HCT116 (cell line): ENCODE measurements around the gene TEKT5. TPM values are rescaled to one million over a fixed set of nuclear protein-coding genes. Genes with fewer than 3 reads are reported as not detected.

Experiments
- ATAC-seq: fragments of 200-7000 bp; cut with Tn5 transposase; 2 replicates; pipeline ENCODE4 v1.9.1; 2020; ENCODE audit warnings: mild to moderate bottlenecking, moderate library complexity
- BruUV-seq: library from RNA; stranded (reverse); fragments of 400-500 nt; replicated peaks from 2 replicates; lab custom pipeline; 2021; lab: Mats Ljungman, UMichigan
- CTCF ChIA-PET: fragments of 300-600 bp; sonication (Branson Sonifier 250); formaldehyde crosslinking; loops from one replicate; lab custom pipeline; 2021; ENCODE audit warnings: antibody characterized with exemption; lab: Charles Lee
- POLR2A ChIA-PET: fragments of 300-600, 350-600 bp; sonication (Branson Sonifier 250); formaldehyde crosslinking; loops from one replicate; lab custom pipeline; 2021; ENCODE audit warnings: antibody characterized with exemption; lab: Charles Lee
- RAD21 ChIA-PET, 2 experiments: fragments of 300-600 bp; sonication (Branson Sonifier 250); formaldehyde crosslinking; loops; one replicate each; lab custom pipeline; 2023; ENCODE audit warnings: low total read pairs in 2 of 2; ENCODE audit not compliant: uncharacterized antibody in 2 of 2, unreplicated experiment in 2 of 2, low non-redundant PET in 1 of 2; lab: Charles Lee
- DNase-seq: peaks from one replicate; pipeline ENCODE4 v3.0.0-alpha.2; 2010; ENCODE audit warnings: low read depth, low spot score
- H2AFZ ChIP-seq: fragments of 200-600 bp; shearing (Covaris generic), sonication (generic); 2 replicates; pipeline ENCODE4 v1.6.1; 2017; ENCODE audit warnings: low read depth, mixed run types, mixed read lengths, antibody characterized with exemption, low read length; ENCODE audit not compliant: poor library complexity, severe bottlenecking
- H3K27ac ChIP-seq: 2 replicates; pipeline ENCODE4 v1.5.1; 2012; ENCODE audit warnings: low read depth, low read length
- H3K27me3 ChIP-seq: fragments of 200-600 bp; sonication (generic); 2 replicates; pipeline ENCODE4 v1.6.1; 2016; ENCODE audit warnings: mixed run types, low read length, mixed read lengths; ENCODE audit not compliant: insufficient read depth
- H3K36me3 ChIP-seq, 2 experiments: fragments of 200-500 bp in 1 of 2; fragments of 200-600 bp in 1 of 2; sonication (Bioruptor generic) in 1 of 2; sonication (generic) in 1 of 2; 2 replicates each; pipeline versions ENCODE4 v1.5.1 to v1.6.1; 2014 to 2016; ENCODE audit warnings: low read length in 2 of 2, inconsistent platforms in 1 of 2, mixed read lengths in 1 of 2, mixed run types in 1 of 2; ENCODE audit not compliant: insufficient read depth in 2 of 2, control insufficient read depth in 1 of 2
- H3K4me1 ChIP-seq, 2 experiments: fragments of 200-600 bp in 1 of 2; sonication (generic) in 1 of 2; 2 replicates each; pipeline versions ENCODE4 v1.5.1 to v1.6.1; 2012 to 2017; ENCODE audit warnings: low read length in 2 of 2, inconsistent platforms in 1 of 2, mild to moderate bottlenecking in 1 of 2, mixed read lengths in 1 of 2, mixed run types in 1 of 2, moderate library complexity in 1 of 2; ENCODE audit not compliant: insufficient read depth in 2 of 2, control insufficient read depth in 1 of 2
- H3K4me2 ChIP-seq: fragments of 200-600 bp; sonication (generic); 2 replicates; pipeline ENCODE4 v1.6.1; 2017; ENCODE audit warnings: mixed run types, low read length, mixed read lengths
- H3K4me3 ChIP-seq, 2 experiments: fragments of 200-600 bp in 1 of 2; sonication (generic) in 1 of 2; replicated peaks in 1 of 2; 2 replicates each; pipeline ENCODE4 v1.5.1; 2011 to 2016; ENCODE audit warnings: low read length in 2 of 2, control low read depth in 1 of 2, low read depth in 1 of 2, mild to moderate bottlenecking in 1 of 2, mixed read lengths in 1 of 2, mixed run types in 1 of 2
- H3K79me2 ChIP-seq: fragments of 200-600 bp; sonication (generic); 2 replicates; pipeline ENCODE4 v1.6.1; 2017; ENCODE audit warnings: mild to moderate bottlenecking, mixed run types, low read length, moderate library complexity, mixed read lengths; ENCODE audit not compliant: insufficient read depth
- H3K9ac ChIP-seq: fragments of 200-600 bp; sonication (generic); 2 replicates; pipeline ENCODE4 v1.6.1; 2016; ENCODE audit warnings: low read length, mixed read lengths
- H3K9me2 ChIP-seq: fragments of 200-600 bp; sonication (generic), shearing (Covaris generic); 2 replicates; pipeline ENCODE4 v1.6.1; 2017; ENCODE audit warnings: mixed run types, mild to moderate bottlenecking, moderate library complexity; ENCODE audit not compliant: insufficient read depth
- H3K9me3 ChIP-seq, 2 experiments: fragments of 200-500 bp in 1 of 2; fragments of 200-600 bp in 1 of 2; sonication (Bioruptor generic) in 1 of 2; sonication (generic) in 1 of 2; 2 replicates each; pipeline ENCODE4 v1.6.1; 2014 to 2017; ENCODE audit warnings: low read length in 2 of 2, mixed read lengths in 2 of 2, inconsistent platforms in 1 of 2, low read depth in 1 of 2, mild to moderate bottlenecking in 1 of 2, mixed run types in 1 of 2, moderate library complexity in 1 of 2; ENCODE audit not compliant: control insufficient read depth in 1 of 2, insufficient read depth in 1 of 2
- H4K20me1 ChIP-seq: fragments of 200-600 bp; sonication (generic), shearing (Covaris generic); 2 replicates; pipeline ENCODE4 v1.6.1; 2017; ENCODE audit warnings: mixed run types, mild to moderate bottlenecking, moderate library complexity; ENCODE audit not compliant: insufficient read depth
- CBX3 ChIP-seq: IDR thresholded peaks from 2 replicates; pipeline ENCODE4 v1.6.1; 2012; ENCODE audit warnings: low read depth
- CEBPB ChIP-seq: IDR thresholded peaks from 2 replicates; pipeline ENCODE4 v1.6.1; 2012; ENCODE audit warnings: low read depth
- EGR1 ChIP-seq: IDR thresholded peaks from 2 replicates; pipeline ENCODE4 v1.6.1; 2012; ENCODE audit warnings: low read depth
- EZH2 ChIP-seq: fragments of 200-600 bp; sonication (generic); IDR thresholded peaks from 2 replicates; pipeline ENCODE4 v1.6.1; 2017; ENCODE audit warnings: antibody characterized with exemption, mixed run types
- EZH2phosphoT487 ChIP-seq: fragments of 200-600 bp; IDR thresholded peaks from 2 replicates; pipeline ENCODE4 v1.6.1; 2018; ENCODE audit warnings: antibody characterized with exemption, borderline replicate concordance
- JUND ChIP-seq: IDR thresholded peaks from 2 replicates; pipeline ENCODE4 v1.6.1; 2012
- POLR2A ChIP-seq: IDR thresholded peaks from 2 replicates; pipeline ENCODE4 v1.7.0; 2011; ENCODE audit warnings: borderline replicate concordance; ENCODE audit not compliant: insufficient read depth, insufficient read length; ENCODE audit errors: extremely low read depth
- POLR2AphosphoS5 ChIP-seq: IDR thresholded peaks from 2 replicates; pipeline ENCODE4 v1.6.1; 2011; ENCODE audit warnings: mild to moderate bottlenecking, low read depth, low read length, moderate library complexity
- RAD21 ChIP-seq: IDR thresholded peaks from 2 replicates; pipeline ENCODE4 v1.6.1; 2012; ENCODE audit warnings: low read depth, mild to moderate bottlenecking
- SIN3A ChIP-seq: IDR thresholded peaks from 2 replicates; pipeline ENCODE4 v1.6.1; 2012; ENCODE audit warnings: low read depth
- SP1 ChIP-seq: IDR thresholded peaks from 2 replicates; pipeline ENCODE4 v1.6.1; 2012; ENCODE audit warnings: low read depth
- SRF ChIP-seq: IDR thresholded peaks from 2 replicates; pipeline ENCODE4 v1.6.1; 2012; ENCODE audit warnings: low read depth
- TCF7L2 ChIP-seq: IDR thresholded peaks from 2 replicates; pipeline ENCODE4 v1.7.0; 2011; ENCODE audit warnings: borderline replicate concordance, inconsistent platforms; ENCODE audit not compliant: insufficient read depth, insufficient read length; ENCODE audit errors: extremely low read depth
- YY1 ChIP-seq: IDR thresholded peaks from 2 replicates; pipeline ENCODE4 v1.6.1; 2011; ENCODE audit warnings: low read length, low read depth, moderate library complexity, mild to moderate bottlenecking; ENCODE audit not compliant: insufficient replicate concordance; ENCODE audit errors: extremely low read depth
- ZFX ChIP-seq: fragments of 450-650 bp; IDR thresholded peaks from 2 replicates; pipeline ENCODE4 v1.6.1; 2017
- ZNF274 ChIP-seq: fragments of 200-500 bp; sonication (Bioruptor generic); IDR thresholded peaks from 2 replicates; pipeline ENCODE4 v1.6.1; 2014; ENCODE audit warnings: mild to moderate bottlenecking, low read depth, low read length, inconsistent platforms
- intact Hi-C: fragments of 100-400 bp; cut with micrococcal nuclease; formaldehyde crosslinking; loops from 2 replicates; pipeline ENCODE4 v1.10.0; 2022
- total RNA-seq: library from RNA; stranded (reverse); gene quantifications from one replicate; pipeline ENCODE4 v1.2.1, GENCODE V29; 2021; ENCODE audit not compliant: unreplicated experiment
- TF ChIP-seq, protein P1 (sequence below), 3 experiments: fragments of 200-600 bp in 1 of 3; sonication (generic) in 1 of 3; IDR thresholded peaks in 2 of 3; conservative IDR thresholded peaks in 1 of 3; 2 replicates each; pipeline ENCODE4 v1.5.1; 2012 to 2017; ENCODE audit warnings: low read depth in 2 of 3, low read length in 2 of 3, antibody characterized with exemption in 1 of 3, borderline replicate concordance in 1 of 3, control low read depth in 1 of 3, mild to moderate bottlenecking in 1 of 3, mixed read lengths in 1 of 3, mixed run types in 1 of 3, moderate library complexity in 1 of 3; ENCODE audit not compliant: insufficient read depth in 1 of 3
- TF ChIP-seq, protein P2 (sequence below): IDR thresholded peaks from 2 replicates; pipeline ENCODE4 v1.6.1; 2012
- TF ChIP-seq, protein P3 (sequence below): IDR thresholded peaks from 2 replicates; pipeline ENCODE4 v1.6.1; 2012; ENCODE audit warnings: low read depth

TEKT5 gene
- total RNA-seq, 1 experiment from 2014 or later, result 0.37 TPM

DNA sequence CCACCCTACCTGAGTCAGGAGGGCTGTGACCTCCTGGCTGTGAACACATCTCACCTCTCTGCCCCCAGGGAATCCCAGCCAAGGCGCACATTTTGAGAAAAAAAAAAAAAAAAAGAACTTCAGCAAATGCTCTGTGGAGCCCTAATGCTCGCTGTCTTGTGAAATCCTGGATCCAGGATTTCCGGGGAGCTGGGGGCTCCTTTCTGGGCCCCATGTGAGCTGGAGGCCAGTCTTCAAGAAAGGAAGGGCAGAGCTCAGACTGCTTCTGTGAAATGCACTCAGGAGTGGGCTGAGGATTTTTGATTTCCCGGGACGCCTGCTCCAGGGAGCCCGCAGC, 78.3 kb downstream of the TEKT5 start:
- Histone ChIP-seq H3K36me3 (no peaks in the 10 kb centered on the region), H3K9ac (no peak overlapping the region), H3K4me3 (no peak overlapping the region), H3K9me2 (no peaks in the 10 kb centered on the region), H3K79me2 (no peaks in the 10 kb centered on the region)
- RAD21 ChIA-PET, result no interaction called here
- ATAC-seq, result no peak
- TF ChIP-seq SP1, result no peak
- no peak for TF ChIP-seq RAD21
- TF ChIP-seq TCF7L2, result no peak
- TF ChIP-seq ZNF274, result no peak
- TF ChIP-seq CBX3, result no peak
- TF ChIP-seq, protein P1, sequence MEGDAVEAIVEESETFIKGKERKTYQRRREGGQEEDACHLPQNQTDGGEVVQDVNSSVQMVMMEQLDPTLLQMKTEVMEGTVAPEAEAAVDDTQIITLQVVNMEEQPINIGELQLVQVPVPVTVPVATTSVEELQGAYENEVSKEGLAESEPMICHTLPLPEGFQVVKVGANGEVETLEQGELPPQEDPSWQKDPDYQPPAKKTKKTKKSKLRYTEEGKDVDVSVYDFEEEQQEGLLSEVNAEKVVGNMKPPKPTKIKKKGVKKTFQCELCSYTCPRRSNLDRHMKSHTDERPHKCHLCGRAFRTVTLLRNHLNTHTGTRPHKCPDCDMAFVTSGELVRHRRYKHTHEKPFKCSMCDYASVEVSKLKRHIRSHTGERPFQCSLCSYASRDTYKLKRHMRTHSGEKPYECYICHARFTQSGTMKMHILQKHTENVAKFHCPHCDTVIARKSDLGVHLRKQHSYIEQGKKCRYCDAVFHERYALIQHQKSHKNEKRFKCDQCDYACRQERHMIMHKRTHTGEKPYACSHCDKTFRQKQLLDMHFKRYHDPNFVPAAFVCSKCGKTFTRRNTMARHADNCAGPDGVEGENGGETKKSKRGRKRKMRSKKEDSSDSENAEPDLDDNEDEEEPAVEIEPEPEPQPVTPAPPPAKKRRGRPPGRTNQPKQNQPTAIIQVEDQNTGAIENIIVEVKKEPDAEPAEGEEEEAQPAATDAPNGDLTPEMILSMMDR (IDR thresholded peaks at IDR 0.05 in 2 of 3, conservative IDR thresholded peaks at IDR 0.05 in 1 of 3; ENCODE audit: borderline replicate concordance in 1 of 3, insufficient read depth in 1 of 3, low read depth in 2 of 3, low read length in 2 of 3), result no peak
- TF ChIP-seq SRF, result no peak
- no peak for TF ChIP-seq POLR2A
- TF ChIP-seq JUND, result no peak
- no peak for TF ChIP-seq POLR2AphosphoS5
- TF ChIP-seq SIN3A, result no peak
- no peak for TF ChIP-seq CEBPB
- TF ChIP-seq, protein P2, sequence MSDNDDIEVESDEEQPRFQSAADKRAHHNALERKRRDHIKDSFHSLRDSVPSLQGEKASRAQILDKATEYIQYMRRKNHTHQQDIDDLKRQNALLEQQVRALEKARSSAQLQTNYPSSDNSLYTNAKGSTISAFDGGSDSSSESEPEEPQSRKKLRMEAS, result no peak
- TF ChIP-seq ZFX, result no peak
- no peak for TF ChIP-seq EGR1
- no peak for TF ChIP-seq EZH2phosphoT487
- TF ChIP-seq YY1, result no peak
- TF ChIP-seq, protein P3, sequence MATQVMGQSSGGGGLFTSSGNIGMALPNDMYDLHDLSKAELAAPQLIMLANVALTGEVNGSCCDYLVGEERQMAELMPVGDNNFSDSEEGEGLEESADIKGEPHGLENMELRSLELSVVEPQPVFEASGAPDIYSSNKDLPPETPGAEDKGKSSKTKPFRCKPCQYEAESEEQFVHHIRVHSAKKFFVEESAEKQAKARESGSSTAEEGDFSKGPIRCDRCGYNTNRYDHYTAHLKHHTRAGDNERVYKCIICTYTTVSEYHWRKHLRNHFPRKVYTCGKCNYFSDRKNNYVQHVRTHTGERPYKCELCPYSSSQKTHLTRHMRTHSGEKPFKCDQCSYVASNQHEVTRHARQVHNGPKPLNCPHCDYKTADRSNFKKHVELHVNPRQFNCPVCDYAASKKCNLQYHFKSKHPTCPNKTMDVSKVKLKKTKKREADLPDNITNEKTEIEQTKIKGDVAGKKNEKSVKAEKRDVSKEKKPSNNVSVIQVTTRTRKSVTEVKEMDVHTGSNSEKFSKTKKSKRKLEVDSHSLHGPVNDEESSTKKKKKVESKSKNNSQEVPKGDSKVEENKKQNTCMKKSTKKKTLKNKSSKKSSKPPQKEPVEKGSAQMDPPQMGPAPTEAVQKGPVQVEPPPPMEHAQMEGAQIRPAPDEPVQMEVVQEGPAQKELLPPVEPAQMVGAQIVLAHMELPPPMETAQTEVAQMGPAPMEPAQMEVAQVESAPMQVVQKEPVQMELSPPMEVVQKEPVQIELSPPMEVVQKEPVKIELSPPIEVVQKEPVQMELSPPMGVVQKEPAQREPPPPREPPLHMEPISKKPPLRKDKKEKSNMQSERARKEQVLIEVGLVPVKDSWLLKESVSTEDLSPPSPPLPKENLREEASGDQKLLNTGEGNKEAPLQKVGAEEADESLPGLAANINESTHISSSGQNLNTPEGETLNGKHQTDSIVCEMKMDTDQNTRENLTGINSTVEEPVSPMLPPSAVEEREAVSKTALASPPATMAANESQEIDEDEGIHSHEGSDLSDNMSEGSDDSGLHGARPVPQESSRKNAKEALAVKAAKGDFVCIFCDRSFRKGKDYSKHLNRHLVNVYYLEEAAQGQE, result no peak
- no peak for TF ChIP-seq EZH2
- TF ChIP-seq, all 23 proteins: peak for 0
- intact Hi-C loops, result no loop called here
- H3K4me2 ChIP-seq, result peak overlapping the region; percentile 44; the same call in 1 of the 2 replicates
- H2AFZ ChIP-seq, result no peak overlapping the region
- no peaks in the 10 kb centered on the region for H3K27me3 ChIP-seq
- no peaks in the 10 kb centered on the region for H4K20me1 ChIP-seq
- H3K27ac ChIP-seq, result no peak overlapping the region; the same call in 1 of the 2 replicates
- no peak for DNase-seq
- peaks cover 11 to 17% of the 10 kb centered on the region in 2 experiments for H3K4me1 ChIP-seq
- no peaks in the 10 kb centered on the region for H3K9me3 ChIP-seq
- no TSS peak for BruUV-seq
- ChIA-PET CTCF (no interaction called here), POLR2A (no interaction called here)
